Measurements from ENCODE around the gene LMF1.

DNA sequence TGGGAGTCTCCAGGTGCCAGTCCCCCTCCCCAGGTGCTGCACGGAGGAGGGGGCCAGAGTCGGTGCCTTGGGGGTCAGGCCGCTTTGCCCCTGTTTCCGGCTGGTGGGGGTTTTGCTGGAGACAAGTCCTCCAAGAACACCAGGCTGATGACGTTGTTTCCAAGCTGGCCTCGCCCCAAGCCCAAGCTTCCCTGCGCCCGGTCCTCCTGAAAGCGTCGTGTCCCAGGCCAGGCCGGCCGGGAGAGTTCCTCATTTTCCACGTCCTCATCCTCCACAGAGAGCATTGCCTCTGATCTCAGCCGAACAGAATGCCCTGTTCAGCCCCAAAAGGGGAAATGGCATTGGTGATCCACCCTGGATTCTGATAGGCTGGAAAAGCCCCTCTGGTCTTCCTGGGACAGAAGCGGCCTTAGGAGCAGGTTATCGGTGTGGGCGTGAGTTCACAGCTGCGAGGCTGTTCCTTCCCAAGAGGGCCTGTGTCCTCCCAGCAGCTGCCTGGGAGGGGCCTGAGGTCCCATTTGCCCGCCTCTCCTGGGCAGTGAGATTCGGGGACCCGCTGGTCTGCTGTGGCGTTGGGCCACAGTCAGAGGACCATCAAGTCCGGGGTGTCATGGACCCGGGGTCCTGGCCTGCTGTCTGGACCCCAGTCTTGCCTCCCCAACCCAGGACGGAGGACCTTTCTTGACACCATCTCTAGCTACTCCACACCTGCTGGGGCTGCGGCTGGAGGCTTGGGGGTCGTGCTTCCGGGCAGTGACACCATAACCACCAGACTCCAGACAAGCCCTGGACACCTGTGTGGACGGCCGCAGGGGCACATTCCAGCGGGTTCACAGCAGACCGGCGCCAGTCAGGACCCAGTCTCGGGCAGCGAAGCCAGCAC, 17.9 kb upstream of the LMF1 start:
- TF ChIP-seq, protein P1, sequence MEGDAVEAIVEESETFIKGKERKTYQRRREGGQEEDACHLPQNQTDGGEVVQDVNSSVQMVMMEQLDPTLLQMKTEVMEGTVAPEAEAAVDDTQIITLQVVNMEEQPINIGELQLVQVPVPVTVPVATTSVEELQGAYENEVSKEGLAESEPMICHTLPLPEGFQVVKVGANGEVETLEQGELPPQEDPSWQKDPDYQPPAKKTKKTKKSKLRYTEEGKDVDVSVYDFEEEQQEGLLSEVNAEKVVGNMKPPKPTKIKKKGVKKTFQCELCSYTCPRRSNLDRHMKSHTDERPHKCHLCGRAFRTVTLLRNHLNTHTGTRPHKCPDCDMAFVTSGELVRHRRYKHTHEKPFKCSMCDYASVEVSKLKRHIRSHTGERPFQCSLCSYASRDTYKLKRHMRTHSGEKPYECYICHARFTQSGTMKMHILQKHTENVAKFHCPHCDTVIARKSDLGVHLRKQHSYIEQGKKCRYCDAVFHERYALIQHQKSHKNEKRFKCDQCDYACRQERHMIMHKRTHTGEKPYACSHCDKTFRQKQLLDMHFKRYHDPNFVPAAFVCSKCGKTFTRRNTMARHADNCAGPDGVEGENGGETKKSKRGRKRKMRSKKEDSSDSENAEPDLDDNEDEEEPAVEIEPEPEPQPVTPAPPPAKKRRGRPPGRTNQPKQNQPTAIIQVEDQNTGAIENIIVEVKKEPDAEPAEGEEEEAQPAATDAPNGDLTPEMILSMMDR (IDR thresholded peaks at IDR 0.05): no peak
- no peak for TF ChIP-seq POLR2A (IDR thresholded peaks at IDR 0.05)
